HepG2 (cell line): ENCODE data around the gene KCNJ4. TPM values are rescaled to one million over a fixed set of nuclear protein-coding genes. Genes with fewer than 3 reads are reported as not detected.

Source experiments
- EP300 ChIP-seq, 3 experiments: sonication (generic) in 1 of 3; formaldehyde crosslinking in 1 of 3; IDR thresholded peaks; 2 replicates each; pipeline versions ENCODE4 v1.5.1 to v1.6.1; 2011 to 2020; ENCODE audit warnings: low read depth in 2 of 3, low read length in 2 of 3, borderline replicate concordance in 1 of 3, improper control_type of control experiment in 1 of 3, mild to moderate bottlenecking in 1 of 3, missing genetic modification reagents in 1 of 3, moderate library complexity in 1 of 3
- GATAD2A ChIP-seq: IDR thresholded peaks from 2 replicates; pipeline ENCODE4 v1.6.1; 2016
- KDM5A ChIP-seq: fragments of 200-600 bp; sonication (generic); IDR thresholded peaks from 2 replicates; pipeline ENCODE4 v1.7.0; 2018; ENCODE audit warnings: antibody characterized with exemption, mild to moderate bottlenecking, low read length, borderline replicate concordance
- LCORL ChIP-seq, 2 experiments: fragments of 450-650 bp in 1 of 2; sonication (generic) in 1 of 2; formaldehyde crosslinking in 1 of 2; IDR thresholded peaks; 2 replicates each; pipeline versions ENCODE4 v1.5.0 to v1.6.1; 2017 to 2020; ENCODE audit warnings: antibody characterized with exemption in 1 of 2, missing genetic modification reagents in 1 of 2
- NCOR1 ChIP-seq: fragments of 200-600 bp; sonication (generic); IDR thresholded peaks from 2 replicates; pipeline ENCODE4 v1.7.0; 2017; ENCODE audit warnings: antibody characterized with exemption, low read length, borderline replicate concordance
- SMC3 ChIP-seq: IDR thresholded peaks from 2 replicates; pipeline ENCODE4 v1.6.1; 2011; ENCODE audit warnings: low read length, improper control_type of control experiment
- ZNF10 ChIP-seq: sonication (generic); formaldehyde crosslinking; IDR thresholded peaks from 2 replicates; pipeline ENCODE4 v1.4.0; 2020; ENCODE audit warnings: mild to moderate bottlenecking, low read depth, missing genetic modification reagents, borderline replicate concordance
- ZNF160 ChIP-seq: sonication (generic); formaldehyde crosslinking; IDR thresholded peaks from 2 replicates; pipeline ENCODE4 v1.8.0; 2022; ENCODE audit warnings: mild to moderate bottlenecking, inconsistent platforms, missing genetic modification reagents
- ZNF17 ChIP-seq: sonication (generic); formaldehyde crosslinking; IDR thresholded peaks from 2 replicates; pipeline ENCODE4 v1.5.0; 2020; ENCODE audit warnings: mild to moderate bottlenecking, missing genetic modification reagents
- polyA plus RNA-seq, 8 experiments: library from polyadenylated mRNA; depleted of rRNA in 3 of 8; stranded (reverse) in 7 of 8; unstranded in 1 of 8; fragments of >200 nt; fragmentation: Illumina TruSeq in 4 of 8; extraction: Trizol in 4 of 8; gene quantifications; 2 replicates each; pipeline versions ENCODE4 v1.2.1 to v1.2.3, GENCODE V29; 2011 to 2016; ENCODE audit warnings: low read depth in 4 of 8, missing spikeins in 1 of 8, mixed read lengths in 1 of 8; ENCODE audit not compliant: insufficient read depth in 1 of 8
- total RNA-seq, 5 experiments: library from RNA; depleted of rRNA; stranded (reverse); fragments of >200 nt; fragmentation: Illumina TruSeq; extraction: Trizol; gene quantifications; 2 replicates each; pipeline ENCODE4 v1.2.3, GENCODE V29; 2016; ENCODE audit warnings: low read depth in 1 of 5
- TF ChIP-seq, protein P1 (sequence below): IDR thresholded peaks from 2 replicates; pipeline ENCODE4 v1.4.0; 2020; ENCODE audit warnings: mild to moderate bottlenecking, missing genetic modification reagents
- TF ChIP-seq, protein P2 (sequence below): sonication (generic); formaldehyde crosslinking; IDR thresholded peaks from 2 replicates; pipeline ENCODE4 v1.4.0; 2020; ENCODE audit warnings: mild to moderate bottlenecking, low read depth, missing genetic modification reagents
- TF ChIP-seq, protein P3 (sequence below): sonication (generic); formaldehyde crosslinking; conservative IDR thresholded peaks from 2 replicates; pipeline ENCODE4 v1.8.0; 2022; ENCODE audit warnings: mild to moderate bottlenecking, moderate library complexity, missing genetic modification reagents
- TF ChIP-seq, protein P4 (sequence below): IDR thresholded peaks from 2 replicates; pipeline ENCODE4 v1.6.1; 2016; ENCODE audit warnings: missing compliant biosample characterization, missing genetic modification reagents, borderline replicate concordance
- TF ChIP-seq, protein P5 (sequence below): sonication (generic); formaldehyde crosslinking; IDR thresholded peaks from 2 replicates; pipeline ENCODE4 v1.4.0; 2020; ENCODE audit warnings: low read depth, missing genetic modification reagents

The KCNJ4 gene
- total and polyA plus RNA-seq, 2 of the 13 experiments (the other 11 are each of a cell fraction or from before 2014, with no cell fraction given), result not detected

DNA sequence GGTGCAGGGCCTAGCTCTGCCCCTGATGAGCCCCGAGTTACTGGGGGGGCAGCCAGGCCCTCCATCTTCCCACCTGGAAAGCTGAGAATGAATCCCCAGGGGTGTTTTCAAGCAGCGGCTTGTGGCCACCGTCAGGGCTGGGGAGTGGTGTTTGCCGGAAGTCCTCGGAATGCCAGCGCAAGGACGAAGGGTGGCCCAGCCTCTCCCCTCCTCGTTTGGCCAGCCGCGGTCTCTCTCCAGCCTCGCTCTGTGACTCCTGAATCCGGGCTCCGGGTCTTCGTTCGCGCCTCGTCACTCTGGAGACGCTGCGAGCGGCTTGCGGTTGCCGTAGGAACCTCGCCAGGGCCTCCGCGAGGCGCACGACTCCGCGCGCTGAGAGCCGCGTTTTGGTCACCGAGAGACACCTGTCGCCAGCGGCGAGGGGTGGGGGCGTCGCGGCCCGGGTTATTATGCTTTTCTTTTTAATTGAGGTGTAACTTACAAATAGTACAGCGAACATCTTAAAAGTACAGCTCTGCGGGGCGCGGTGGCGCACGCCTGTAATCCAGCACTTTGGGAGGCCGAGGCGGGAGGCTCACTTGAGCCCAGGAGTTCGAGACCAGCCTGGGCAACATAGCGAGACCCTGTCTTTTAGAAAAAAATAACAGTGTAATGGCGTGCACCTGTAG, 6.5 kb upstream of the KCNJ4 start (continued):
- TF ChIP-seq, protein P1, sequence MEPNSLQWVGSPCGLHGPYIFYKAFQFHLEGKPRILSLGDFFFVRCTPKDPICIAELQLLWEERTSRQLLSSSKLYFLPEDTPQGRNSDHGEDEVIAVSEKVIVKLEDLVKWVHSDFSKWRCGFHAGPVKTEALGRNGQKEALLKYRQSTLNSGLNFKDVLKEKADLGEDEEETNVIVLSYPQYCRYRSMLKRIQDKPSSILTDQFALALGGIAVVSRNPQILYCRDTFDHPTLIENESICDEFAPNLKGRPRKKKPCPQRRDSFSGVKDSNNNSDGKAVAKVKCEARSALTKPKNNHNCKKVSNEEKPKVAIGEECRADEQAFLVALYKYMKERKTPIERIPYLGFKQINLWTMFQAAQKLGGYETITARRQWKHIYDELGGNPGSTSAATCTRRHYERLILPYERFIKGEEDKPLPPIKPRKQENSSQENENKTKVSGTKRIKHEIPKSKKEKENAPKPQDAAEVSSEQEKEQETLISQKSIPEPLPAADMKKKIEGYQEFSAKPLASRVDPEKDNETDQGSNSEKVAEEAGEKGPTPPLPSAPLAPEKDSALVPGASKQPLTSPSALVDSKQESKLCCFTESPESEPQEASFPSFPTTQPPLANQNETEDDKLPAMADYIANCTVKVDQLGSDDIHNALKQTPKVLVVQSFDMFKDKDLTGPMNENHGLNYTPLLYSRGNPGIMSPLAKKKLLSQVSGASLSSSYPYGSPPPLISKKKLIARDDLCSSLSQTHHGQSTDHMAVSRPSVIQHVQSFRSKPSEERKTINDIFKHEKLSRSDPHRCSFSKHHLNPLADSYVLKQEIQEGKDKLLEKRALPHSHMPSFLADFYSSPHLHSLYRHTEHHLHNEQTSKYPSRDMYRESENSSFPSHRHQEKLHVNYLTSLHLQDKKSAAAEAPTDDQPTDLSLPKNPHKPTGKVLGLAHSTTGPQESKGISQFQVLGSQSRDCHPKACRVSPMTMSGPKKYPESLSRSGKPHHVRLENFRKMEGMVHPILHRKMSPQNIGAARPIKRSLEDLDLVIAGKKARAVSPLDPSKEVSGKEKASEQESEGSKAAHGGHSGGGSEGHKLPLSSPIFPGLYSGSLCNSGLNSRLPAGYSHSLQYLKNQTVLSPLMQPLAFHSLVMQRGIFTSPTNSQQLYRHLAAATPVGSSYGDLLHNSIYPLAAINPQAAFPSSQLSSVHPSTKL (CRISPR knock-in tag), result peak; percentile 49; the same call in 1 of the 2 replicates
- TF ChIP-seq ZNF10 (no peak), ZNF160 (CRISPR knock-in tag) (no peak), LCORL (IDR thresholded peaks at IDR 0.05) (no peak), LCORL (CRISPR knock-in tag; IDR thresholded peaks at IDR 0.05) (peak; percentile 85), GATAD2A (CRISPR knock-in tag) (peak; percentile 74), ZNF17 (CRISPR knock-in tag) (no peak), EP300 (IDR thresholded peaks at IDR 0.05; ENCODE audit: low read depth in 2 of 2, low read length in 2 of 2) (no peak), EP300 (CRISPR knock-in tag; IDR thresholded peaks at IDR 0.05; ENCODE audit: borderline replicate concordance) (no peak), SMC3 (no peak), NCOR1 (no peak), KDM5A (no peak)
- TF ChIP-seq, protein P2, sequence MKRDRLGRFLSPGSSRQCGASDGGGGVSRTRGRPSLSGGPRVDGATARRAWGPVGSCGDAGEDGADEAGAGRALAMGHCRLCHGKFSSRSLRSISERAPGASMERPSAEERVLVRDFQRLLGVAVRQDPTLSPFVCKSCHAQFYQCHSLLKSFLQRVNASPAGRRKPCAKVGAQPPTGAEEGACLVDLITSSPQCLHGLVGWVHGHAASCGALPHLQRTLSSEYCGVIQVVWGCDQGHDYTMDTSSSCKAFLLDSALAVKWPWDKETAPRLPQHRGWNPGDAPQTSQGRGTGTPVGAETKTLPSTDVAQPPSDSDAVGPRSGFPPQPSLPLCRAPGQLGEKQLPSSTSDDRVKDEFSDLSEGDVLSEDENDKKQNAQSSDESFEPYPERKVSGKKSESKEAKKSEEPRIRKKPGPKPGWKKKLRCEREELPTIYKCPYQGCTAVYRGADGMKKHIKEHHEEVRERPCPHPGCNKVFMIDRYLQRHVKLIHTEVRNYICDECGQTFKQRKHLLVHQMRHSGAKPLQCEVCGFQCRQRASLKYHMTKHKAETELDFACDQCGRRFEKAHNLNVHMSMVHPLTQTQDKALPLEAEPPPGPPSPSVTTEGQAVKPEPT (CRISPR knock-in tag), result no peak
- TF ChIP-seq, protein P3, sequence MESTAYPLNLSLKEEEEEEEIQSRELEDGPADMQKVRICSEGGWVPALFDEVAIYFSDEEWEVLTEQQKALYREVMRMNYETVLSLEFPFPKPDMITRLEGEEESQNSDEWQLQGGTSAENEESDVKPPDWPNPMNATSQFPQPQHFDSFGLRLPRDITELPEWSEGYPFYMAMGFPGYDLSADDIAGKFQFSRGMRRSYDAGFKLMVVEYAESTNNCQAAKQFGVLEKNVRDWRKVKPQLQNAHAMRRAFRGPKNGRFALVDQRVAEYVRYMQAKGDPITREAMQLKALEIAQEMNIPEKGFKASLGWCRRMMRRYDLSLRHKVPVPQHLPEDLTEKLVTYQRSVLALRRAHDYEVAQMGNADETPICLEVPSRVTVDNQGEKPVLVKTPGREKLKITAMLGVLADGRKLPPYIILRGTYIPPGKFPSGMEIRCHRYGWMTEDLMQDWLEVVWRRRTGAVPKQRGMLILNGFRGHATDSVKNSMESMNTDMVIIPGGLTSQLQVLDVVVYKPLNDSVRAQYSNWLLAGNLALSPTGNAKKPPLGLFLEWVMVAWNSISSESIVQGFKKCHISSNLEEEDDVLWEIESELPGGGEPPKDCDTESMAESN (CRISPR knock-in tag), result no peak
- TF ChIP-seq, protein P4, sequence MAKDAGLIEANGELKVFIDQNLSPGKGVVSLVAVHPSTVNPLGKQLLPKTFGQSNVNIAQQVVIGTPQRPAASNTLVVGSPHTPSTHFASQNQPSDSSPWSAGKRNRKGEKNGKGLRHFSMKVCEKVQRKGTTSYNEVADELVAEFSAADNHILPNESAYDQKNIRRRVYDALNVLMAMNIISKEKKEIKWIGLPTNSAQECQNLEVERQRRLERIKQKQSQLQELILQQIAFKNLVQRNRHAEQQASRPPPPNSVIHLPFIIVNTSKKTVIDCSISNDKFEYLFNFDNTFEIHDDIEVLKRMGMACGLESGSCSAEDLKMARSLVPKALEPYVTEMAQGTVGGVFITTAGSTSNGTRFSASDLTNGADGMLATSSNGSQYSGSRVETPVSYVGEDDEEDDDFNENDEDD (CRISPR knock-in tag), result peak; percentile 49; the same call in 1 of the 2 replicates
- TF ChIP-seq, protein P5, sequence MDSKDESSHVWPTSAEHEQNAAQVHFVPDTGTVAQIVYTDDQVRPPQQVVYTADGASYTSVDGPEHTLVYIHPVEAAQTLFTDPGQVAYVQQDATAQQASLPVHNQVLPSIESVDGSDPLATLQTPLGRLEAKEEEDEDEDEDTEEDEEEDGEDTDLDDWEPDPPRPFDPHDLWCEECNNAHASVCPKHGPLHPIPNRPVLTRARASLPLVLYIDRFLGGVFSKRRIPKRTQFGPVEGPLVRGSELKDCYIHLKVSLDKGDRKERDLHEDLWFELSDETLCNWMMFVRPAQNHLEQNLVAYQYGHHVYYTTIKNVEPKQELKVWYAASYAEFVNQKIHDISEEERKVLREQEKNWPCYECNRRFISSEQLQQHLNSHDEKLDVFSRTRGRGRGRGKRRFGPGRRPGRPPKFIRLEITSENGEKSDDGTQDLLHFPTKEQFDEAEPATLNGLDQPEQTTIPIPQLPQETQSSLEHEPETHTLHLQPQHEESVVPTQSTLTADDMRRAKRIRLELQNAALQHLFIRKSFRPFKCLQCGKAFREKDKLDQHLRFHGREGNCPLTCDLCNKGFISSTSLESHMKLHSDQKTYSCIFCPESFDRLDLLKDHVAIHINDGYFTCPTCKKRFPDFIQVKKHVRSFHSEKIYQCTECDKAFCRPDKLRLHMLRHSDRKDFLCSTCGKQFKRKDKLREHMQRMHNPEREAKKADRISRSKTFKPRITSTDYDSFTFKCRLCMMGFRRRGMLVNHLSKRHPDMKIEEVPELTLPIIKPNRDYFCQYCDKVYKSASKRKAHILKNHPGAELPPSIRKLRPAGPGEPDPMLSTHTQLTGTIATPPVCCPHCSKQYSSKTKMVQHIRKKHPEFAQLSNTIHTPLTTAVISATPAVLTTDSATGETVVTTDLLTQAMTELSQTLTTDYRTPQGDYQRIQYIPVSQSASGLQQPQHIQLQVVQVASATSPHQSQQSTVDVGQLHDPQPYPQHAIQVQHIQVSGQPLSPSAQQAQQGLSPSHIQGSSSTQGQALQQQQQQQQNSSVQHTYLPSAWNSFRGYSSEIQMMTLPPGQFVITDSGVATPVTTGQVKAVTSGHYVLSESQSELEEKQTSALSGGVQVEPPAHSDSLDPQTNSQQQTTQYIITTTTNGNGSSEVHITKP, result peak; percentile 99
